ENCODE data around the gene CDH23. TPM values are rescaled to one million over a fixed set of nuclear protein-coding genes. Genes with fewer than 3 reads are reported as not detected.
A peak's percentile ranks its signal among the peaks of the same experiment; 100 is the strongest.

Gene CDH23
- total and polyA plus RNA-seq, 9 of the 15 experiments (the other 6 are each of a cell fraction or from before 2014, with no cell fraction given) = 0.18 to 1.2 (median 0.47) TPM

GRCh38 chr10:71703577-71703976, 306.9 kb downstream of the CDH23 start:
- no peak for FAIRE-seq
- POLR2A ChIA-PET = interaction anchor here (0.6 kb wide), 1 partner anchor 182 kb away, joined by 4 read pairs; no protein-coding TSS in a partner anchor
- no peaks in the 10 kb centered on the region for H4K20me1 ChIP-seq (replicated peaks; ENCODE audit: control insufficient read depth, insufficient read depth, low read length)
- DNase-seq (ENCODE audit: extremely low read depth in 1 of 4, low spot score in 3 of 4) = no peak
- no peak overlapping the region for H3K4me2 ChIP-seq (ENCODE audit: insufficient read depth, low read length)
- CTCF ChIA-PET (ENCODE audit: low intra/inter-chr PET ratio) = interaction anchor here (0.7 to 1.2 kb wide), 2 partner anchors 109 to 193 kb away, joined by 4 read pairs; no protein-coding TSS in a partner anchor
- 33% methylated on average over 11 of the region's 11 CpGs for WGBS (ENCODE audit: insufficient coverage, low coverage, missing lambda C conversion rate)
- H3K4me3 ChIP-seq = no peak overlapping the region
- ATAC-seq = no peak
- in situ Hi-C loops (cut with MboI) (loop anchor here (5.0 to 10.0 kb wide), 2 partner anchors 319 to 391 kb away; no protein-coding TSS in a partner anchor), intact Hi-C loops (cut with micrococcal nuclease) (loop anchor here (10.0 kb wide), 1 partner anchor 191 kb away; no protein-coding TSS in a partner anchor)
- H2AFZ ChIP-seq (ENCODE audit: low read depth, low read length) = no peak overlapping the region
- H3K27me3 ChIP-seq (ENCODE audit: control insufficient read depth in 2 of 2, insufficient read depth in 2 of 2, low read length in 2 of 2) = no peaks in the 10 kb centered on the region
- H3K9ac ChIP-seq (ENCODE audit: insufficient read depth in 1 of 2, low read depth in 2 of 2, low read length in 2 of 2) = peak overlapping the region in 1 of 2 experiments; percentile 5; a peak in 1 of 4 replicates
- H3K79me2 ChIP-seq (ENCODE audit: control insufficient read depth, insufficient read depth, low read length) = no peaks in the 10 kb centered on the region
- no peaks in the 10 kb centered on the region for H3K36me3 ChIP-seq (ENCODE audit: control insufficient read depth, insufficient read depth, low read length)
- H3K9me1 ChIP-seq (ENCODE audit: control insufficient read depth, insufficient read depth, low read length) = no peaks in the 10 kb centered on the region
- H3K4me1 ChIP-seq (replicated peaks in 1 of 2; ENCODE audit: control insufficient read depth in 2 of 2, insufficient read depth in 2 of 2, low read length in 2 of 2) = peaks cover 4 to 46% of the 10 kb centered on the region in 2 experiments; a peak in 4 of 5 replicates
- BruUV-seq (replicated peaks) = no TSS peak
- H3K9me3 ChIP-seq (replicated peaks; ENCODE audit: control insufficient read depth, insufficient read depth, low read depth, low read length) = no peaks in the 10 kb centered on the region
- H3K27ac ChIP-seq (ENCODE audit: extremely low read depth, low read depth, low read length) = no peak overlapping the region
- TF ChIP-seq CTCF (IDR thresholded peaks at IDR 0.05 in 2 of 3, conservative IDR thresholded peaks at IDR 0.05 in 1 of 3; ENCODE audit: insufficient read depth in 2 of 3, low read depth in 1 of 3, low read length in 3 of 3) (peak; percentile 20 to 53 (median 51); a peak in 4 of 6 replicates), FOXP4 (CRISPR knock-in tag; IDR thresholded peaks at IDR 0.05; ENCODE audit: borderline replicate concordance) (no peak), THAP7 (CRISPR knock-in tag; IDR thresholded peaks at IDR 0.05) (no peak), REST (IDR thresholded peaks at IDR 0.05; ENCODE audit: borderline replicate concordance) (peak; percentile 68; the same call in 1 of the 2 replicates), REST (CRISPR knock-in tag; IDR thresholded peaks at IDR 0.05; ENCODE audit: low read depth) (no peak), RAD21 (CRISPR knock-in tag; conservative IDR thresholded peaks at IDR 0.05 in 1 of 2, IDR thresholded peaks at IDR 0.05 in 1 of 2) (peak; percentile 71 to 73), DIDO1 (tag; IDR thresholded peaks at IDR 0.05; ENCODE audit: low read depth) (no peak), NRF1 (conservative IDR thresholded peaks at IDR 0.05 in 1 of 2, IDR thresholded peaks at IDR 0.05 in 1 of 2) (no peak)
